Astrocyte of the spinal cord (primary cell): Measurements from ENCODE around the gene INCENP.
A peak's percentile ranks its signal among the peaks of the same experiment; 100 is the strongest.

Experiments used
- DNase-seq: peaks from one replicate; pipeline ENCODE4 v3.0.0; 2011; ENCODE audit warnings: low read depth, low spot score
- H3K4me3 ChIP-seq: 2 replicates; pipeline ENCODE4 v1.5.1; 2011; ENCODE audit warnings: low read depth, mild to moderate bottlenecking, low read length, moderate library complexity
- CTCF ChIP-seq: IDR thresholded peaks from 2 replicates; pipeline ENCODE4 v1.5.1; 2012; ENCODE audit warnings: low read depth, mild to moderate bottlenecking, low read length, inconsistent platforms
- in situ Hi-C: cut with HindIII; loops from 2 replicates; pipeline ENCODE4 v1.10.0; 2017; ENCODE audit warnings: low sequenced_read_pairs

INCENP gene

DNA sequence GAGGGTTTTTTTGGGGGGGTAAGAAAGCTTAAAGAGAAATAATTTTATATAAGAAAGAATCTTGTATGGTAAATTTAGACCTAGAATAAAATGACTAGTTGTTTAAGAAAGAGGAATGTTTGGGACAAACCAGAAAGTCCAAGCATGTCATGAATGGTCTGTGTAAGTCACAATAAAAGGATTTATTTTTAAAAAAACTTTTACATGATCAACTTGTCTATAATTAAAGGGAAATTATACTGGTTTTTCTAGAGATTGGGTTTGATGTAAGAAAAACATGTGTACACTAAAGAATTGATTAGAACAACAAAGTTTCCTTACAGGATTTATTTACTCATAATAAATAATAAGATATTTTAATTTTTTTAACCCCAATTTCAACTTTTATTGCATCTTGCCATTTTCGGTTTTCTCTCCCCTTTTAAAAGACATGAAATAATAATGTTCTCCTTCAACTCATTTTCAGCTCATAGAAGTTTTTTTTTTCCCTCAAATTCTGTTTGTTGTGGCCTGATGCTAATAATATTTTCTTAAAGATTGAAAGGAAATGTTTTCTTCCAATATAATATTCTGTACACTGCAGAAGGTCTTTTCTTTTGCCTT lies 35.4 kb upstream of the INCENP start:
- TF ChIP-seq CTCF: no peak
- in situ Hi-C loops: no loop called here
- no peak overlapping the region for H3K4me3 ChIP-seq
- DNase-seq: peak; percentile 17

- H3K4me3 ChIP-seq: no peak overlapping the region
- no peak for DNase-seq
- no peak for TF ChIP-seq CTCF
- in situ Hi-C loops: no loop called here
These were observed 20.7 kb upstream of the INCENP start for GRCh38 chr11:62103141-62103540.

- no peak for DNase-seq
- in situ Hi-C loops: no loop called here
- no peak for TF ChIP-seq CTCF
- H3K4me3 ChIP-seq: no peak overlapping the region
These were observed 19.8 kb upstream of the INCENP start for GRCh38 chr11:62103986-62104385.

DNA sequence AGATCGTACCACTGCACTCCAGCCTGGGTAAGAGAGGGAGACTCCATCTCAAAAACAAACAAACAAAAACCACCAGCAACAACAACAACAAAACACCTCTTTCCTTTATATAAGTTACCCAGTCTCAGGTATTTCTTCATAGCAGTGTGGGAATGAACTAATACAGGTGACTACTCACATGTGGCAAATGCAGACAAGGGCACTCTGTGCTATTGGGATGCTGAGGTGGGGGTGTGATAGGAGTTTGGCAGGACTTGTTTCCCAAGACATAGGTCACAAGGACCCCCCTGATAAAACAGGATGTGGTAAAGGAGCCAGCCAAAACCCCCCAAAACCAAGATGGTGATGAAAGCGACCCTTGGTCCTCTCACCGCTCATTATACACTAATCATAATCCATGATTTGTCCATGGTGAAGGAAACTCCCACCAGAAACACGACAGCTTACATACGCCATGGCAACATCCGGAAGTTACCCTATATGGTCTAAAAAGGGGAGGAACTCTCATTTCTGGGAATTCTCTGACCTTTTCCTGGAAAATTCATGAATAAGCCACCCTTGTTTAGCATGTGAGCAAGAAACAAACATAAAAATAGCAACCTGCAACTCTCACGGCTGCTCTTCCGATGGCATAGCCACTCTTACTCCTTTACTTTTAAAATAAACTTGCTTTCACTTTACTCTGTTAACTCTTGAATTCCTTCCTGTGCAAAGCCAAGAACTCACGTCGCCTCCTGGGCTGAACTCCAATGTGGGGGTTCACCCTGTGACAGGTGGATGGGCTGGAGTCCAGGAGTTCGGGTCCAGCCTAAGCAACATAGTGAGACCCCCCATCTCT lies 18.8 kb upstream of the INCENP start:
- peak; percentile 5 for DNase-seq
- TF ChIP-seq CTCF: no peak
- in situ Hi-C loops: no loop called here
- H3K4me3 ChIP-seq: no peak overlapping the region

DNA sequence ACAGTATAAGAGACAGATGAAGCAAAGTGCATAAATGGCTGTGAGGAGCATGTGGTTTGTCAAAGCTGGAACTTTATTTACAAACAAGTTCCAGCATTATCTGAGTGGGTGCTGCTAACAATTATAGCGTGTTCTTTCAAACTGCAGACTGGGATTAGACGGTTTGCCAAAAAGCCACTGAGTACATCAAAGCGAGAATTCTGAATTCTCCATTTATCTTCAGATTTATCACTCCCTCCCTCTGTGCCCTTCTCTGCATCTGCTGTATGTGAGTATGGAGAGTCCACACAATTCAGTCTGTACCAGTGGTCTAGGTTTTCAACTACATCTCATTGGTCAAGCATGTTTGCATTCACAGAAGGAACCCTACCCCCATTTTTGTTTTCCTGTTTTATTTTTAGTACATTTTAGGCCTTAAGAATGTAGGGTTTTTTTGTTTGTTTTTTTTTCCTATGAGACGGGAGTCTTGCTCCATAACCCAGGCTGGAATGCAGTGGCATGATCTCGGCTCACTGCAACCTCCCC lies 18.1 kb upstream of the INCENP start:
- no peak for DNase-seq

More for the DNA sequence above, 18.1 kb upstream of the INCENP start:
- in situ Hi-C loops: no loop called here
- no peak overlapping the region for H3K4me3 ChIP-seq
- TF ChIP-seq CTCF: no peak
